ENCODE data around the gene CLK1.
"Not testable (repeated sequence)": the region's sequence is repeated elsewhere in the genome, so short reads cannot be mapped to it uniquely, and the experiment has no call there.

Gene CLK1

DNA sequence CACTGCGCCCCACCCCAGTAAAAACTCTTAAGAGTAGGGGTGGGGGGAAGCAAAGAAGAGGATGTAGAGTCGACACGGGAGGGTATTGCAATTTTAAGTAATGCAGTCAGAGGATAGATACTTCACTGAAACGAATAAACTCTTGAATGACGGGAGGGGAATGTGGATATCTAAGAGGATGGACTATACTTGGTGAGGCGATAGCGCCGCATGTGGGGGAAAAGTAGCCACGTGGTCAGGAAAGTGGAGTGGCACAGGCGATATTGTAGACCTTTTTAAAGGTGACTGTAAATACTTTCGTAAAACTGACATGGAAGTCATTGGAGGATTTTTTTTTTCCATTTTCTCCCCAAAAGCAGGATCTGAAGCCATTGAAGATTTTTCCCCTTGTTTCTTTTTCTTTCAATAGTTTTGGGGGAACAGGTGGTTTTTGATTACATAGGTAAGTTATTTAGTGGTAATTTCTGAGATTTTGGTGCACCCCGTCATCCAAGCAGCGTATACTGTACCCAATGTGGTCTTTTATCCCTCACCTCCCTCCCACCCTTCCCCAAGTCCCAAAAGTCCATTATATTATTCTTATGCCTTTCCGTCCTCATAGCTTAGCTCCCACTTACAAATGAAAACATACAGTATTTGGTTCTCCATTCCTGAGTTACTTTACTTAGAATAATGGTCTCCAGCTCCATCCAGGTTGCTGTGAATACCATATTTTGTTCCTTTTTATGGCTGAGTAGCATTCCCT, 13.8 kb downstream of the CLK1 start:
- no peak for DNase-seq

DNA sequence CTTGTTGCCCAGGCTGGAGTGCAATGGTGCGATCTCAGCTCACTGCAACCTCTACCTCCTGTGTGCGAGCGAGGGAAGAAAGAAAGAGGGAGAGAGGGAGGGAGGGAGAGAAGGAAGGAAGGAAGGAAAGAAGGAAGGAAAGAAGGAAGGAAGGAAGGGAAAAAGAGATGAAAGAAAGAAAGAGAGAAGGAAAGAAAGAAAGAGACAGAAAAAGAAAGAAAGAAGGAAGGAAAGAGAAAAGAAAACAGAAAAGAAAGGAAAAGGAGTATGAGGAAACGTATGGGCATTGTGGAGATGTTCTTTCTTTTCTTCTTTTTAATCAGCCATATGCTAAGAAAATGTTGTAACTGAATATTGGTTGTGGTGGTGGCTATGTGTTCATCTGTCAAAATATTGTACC, 16.5 kb downstream of the CLK1 start:
- no peak for DNase-seq

DNA sequence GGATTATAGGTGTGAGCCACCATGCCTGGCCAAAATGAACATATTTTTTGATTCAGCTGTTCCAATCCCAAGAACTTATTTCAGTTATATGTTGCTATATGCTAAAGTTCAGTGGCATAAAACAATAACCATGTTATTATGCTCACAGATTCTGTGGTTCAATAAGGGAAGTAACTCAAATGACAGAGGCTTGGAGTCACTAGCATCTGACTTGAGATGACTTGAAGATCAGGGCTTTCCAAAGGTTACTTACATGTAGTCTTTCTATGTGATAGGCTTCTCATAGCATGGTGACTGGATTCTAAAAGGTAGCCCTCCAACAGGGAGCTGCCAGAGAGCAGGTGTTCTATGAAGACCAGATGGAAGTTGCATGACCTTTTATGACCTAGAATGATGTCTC, 17.2 kb downstream of the CLK1 start:
- DNase-seq: no peak

DNA sequence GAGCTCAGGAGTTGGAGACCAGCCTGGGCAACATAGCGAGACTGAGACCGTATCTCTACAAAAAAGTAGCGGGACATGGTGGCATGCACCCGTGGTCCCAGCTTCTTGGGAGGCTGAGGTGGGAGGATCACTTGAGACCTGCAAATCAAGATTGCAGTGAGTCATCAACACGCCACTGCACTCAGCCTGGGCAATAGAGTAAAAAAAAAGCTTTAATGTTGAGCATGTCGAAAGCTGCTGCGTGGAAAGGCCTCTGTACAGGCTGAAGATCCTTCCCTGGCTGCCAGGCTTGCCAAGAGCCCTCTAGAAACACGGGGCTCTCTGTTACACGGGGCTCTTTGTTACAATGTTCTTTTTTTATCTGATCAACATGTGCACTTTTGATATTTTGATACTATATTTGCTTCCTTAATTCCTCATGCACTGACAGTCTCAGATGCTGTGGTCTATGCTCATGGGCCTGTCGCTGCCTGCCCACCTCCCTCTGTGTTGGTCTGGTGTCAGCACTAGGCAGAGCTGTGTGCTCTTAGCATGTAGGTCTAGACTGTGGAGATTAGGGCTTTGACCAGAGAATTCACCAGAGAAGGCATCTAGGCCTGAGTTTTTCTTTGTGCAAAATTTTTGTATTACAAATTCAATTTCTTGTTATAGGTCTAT, 18.7 kb downstream of the CLK1 start:
- no peak for DNase-seq

DNA sequence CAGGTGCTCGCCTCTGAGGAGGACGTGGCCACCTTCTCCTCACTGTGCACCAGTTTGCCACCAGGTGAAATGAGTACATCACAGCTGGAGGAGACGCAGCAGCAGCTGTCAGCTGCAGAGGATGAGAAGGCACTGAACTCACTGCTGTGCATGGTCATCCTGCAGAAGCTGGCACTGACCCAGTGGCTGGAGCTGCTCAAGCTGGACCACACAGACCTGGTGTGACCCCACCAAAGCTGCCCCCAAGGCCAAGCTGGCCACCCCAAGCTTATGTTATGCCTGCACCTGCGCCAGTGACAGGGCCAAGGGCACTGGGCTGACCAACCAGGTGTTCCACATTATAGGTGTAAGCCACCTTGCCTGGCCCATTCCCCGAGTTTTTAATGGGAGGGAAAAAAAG, 19.3 kb downstream of the CLK1 start:
- DNase-seq: no peak

DNA sequence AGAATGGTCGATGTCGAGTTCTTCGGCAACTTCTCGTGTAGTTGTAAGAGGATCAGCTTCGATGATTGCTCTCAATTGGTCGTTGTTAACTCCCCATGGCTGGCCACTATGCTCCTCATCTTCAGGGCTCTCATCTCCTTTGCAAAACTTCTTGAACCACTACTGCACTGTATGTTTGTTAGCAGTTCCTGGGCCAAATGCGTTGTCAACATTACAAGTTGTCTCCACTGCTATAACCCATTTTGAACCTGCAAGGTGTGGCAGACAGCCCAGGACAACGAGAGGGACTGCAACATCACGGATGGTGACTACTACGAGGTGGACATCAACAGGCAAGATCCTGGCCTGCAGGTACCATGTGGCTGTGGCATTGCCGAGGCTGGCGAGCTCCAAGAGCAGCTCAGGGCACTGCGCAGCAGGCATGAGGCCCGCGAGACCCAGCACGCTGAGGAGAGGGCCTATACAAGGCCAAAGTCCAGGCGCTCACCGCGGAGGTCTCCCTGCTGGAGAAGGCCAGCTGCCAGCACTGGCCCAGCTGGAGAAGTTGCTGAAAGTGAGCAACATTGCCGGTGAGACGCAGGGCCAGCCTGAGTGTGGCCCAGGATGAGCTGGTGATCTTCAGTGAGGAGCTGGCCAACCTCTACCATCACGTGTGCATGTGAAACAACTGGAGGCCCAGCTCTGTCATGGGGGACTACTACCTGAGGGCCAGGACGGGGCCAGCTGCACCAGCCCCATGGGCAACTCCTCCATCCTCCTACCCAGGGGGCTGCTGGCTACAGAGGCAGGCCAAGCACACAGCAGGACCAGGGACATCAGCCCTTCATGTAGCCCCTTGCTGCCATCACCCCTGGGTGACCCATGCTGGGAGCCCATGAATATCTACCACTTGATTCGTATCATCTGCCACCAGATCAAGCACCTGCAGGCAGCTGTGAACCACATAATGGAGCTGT, 20.2 kb downstream of the CLK1 start:
- DNase-seq: no peak

DNA sequence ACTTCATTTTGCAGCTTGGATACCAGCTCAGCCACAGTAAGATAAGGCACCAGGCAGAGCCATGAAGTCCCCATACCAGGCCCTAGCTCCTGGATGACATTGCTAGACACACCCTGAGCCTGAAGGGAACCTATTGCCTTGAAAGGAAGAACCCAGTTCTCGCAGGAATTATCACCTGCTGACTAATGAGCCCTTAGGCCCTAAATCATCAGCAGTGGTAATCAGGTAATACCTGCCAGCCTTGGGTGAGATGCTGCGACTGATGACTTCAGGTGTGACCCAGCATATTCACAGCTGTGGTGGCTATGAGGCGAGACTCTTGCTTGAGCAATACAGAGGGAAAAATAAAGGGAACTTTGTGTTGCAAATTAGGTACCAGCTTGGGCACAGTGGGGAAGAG, 24.9 kb downstream of the CLK1 start:
- DNase-seq: no peak

DNA sequence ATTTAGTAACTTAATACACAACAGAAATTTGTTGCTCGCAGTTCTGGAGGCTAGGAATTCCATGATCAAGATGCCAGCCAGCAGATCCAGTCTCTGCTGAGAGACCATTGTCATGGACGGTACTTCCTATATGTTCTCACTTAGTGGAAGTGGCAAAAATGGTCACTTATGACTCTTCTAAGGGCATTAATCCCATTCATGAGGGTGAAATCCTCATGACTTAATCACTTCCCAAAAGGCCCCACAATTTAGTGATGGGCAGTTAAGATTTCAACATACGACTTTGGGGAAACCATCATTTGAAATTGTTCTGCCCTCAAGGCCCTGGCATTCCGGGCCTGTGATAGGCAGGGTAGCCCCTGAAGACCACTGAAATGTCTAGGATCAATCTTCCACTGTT, 29.8 kb downstream of the CLK1 start:
- no peak for DNase-seq

DNA sequence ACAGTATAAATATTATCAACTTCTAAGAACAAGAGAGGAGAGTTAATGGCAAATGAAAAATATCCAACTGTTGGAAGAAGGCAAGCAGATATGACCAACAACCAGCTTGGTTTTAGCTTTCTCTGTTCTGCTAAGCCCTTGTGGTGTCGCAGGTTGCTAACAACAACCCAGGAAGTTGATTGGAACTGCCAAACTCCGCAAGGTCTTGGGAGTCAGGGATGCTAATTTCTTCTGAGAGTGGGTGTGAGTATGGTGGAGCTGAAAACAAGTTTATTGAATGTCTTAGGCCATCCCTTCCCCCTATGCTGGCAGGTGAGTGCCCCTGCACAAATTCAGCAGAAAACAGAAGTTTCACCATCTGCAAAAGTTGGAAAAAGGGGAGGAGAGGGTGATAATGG, 35.2 kb downstream of the CLK1 start:
- DNase-seq: no peak

DNA sequence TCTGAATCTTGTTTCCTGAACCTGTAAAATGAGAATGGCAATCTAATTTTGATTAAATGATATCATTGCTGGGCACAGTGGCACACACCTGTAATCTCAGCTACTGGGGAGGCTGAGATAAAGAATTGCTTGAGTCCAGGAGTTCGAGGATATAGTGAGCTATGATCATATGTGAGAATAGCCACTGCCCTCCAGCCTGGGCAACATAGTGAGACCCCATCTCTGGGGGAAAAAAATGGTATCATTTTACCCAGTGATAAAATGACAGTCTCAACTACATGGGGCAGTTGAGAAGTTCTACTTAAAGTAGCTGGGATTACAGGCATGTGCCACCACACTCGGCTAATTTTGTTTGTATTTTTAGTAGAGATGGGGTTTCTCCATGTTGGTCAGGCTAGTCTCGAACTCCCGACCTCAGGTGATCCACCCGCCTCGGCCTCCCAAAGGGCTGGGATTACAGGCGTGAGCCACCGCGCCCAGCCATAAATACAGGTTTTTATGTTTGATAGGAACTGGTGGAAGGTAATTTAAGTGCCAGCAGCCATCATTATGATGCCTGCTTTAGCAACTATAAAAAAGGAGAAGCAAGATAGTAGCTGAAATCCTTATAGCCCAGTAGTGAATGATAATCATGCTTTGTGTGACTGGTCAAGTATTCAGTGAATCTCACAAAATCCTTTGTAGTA, 35.7 kb downstream of the CLK1 start:
- DNase-seq: no peak

DNA sequence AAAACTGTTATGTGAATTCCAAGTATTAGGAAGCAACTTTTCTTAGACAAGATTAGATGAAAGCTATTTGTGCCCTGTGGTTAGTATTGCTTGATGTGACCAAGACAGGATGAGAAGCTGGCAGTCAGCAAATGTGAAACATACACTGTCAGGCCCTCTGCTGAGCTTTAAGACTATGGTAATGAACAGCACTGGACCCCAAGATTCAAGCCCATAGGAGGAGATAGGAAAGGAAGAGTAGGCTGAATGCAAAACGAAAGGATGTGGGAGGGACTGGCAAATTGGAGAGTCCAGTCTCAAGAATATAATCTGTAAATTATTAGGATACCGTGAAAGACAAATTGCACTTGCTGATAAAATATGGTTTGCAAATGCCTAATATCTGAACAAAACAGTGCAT, 36.4 kb downstream of the CLK1 start:
- DNase-seq: no peak

DNA sequence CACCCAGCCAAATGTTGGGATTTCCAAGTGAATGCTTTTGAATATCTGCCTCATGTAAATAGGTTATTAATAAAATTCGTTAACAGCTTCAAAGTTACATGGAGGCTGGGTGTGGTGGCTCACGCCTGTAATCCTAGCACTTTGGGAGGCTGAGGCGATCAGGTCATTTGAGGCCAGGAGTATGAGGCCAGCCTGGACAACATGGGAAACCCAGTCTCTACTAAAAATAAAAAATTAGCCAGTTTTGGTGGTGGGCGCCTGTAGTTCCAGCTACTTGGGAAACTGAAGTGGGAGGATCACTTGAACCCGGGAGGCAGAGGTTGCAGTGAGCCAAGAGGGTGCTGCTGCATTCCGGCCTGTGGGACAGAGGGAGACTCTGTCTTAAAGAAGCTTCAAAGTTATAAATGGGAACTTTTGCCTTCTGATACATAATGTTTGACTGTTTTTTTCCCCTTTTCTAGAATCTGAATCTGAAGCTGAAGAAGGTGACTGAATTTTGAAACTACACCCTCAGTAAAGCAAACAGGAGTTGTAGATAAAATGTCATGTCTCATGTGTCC, 42.7 kb downstream of the CLK1 start:
- DNase-seq: no peak

DNA sequence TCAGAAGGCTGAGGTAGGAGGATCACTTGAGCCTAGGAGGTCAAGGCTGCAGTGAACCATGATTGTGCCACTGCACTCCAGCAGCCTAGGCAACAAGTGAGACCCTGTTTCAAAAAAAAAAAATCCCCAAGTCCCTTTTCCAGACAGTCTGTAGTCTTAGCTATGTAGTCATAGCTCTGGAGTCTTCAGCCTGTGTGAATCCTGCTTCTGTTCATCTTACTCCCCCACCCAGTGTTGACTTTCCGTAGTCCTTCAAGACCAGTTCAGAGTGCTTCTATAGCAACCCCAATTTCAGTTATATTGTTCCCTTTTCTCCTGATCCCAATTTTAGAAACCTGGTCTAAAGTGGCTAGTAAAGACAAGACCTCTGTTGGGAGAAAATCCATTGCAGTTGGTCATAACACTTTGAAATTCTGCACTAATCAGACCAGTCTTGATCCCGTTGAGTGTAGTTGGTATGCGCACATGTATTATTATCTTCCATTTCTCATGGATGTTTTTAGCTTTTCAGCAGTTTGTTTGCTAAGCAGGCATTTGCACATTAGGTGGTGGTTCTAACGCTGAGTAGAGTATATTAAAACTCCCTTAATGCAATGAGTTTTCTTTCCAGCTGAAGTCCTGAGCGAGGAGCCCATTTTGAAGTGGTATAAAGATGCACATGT, 43.8 kb downstream of the CLK1 start:
- DNase-seq: no peak

DNA sequence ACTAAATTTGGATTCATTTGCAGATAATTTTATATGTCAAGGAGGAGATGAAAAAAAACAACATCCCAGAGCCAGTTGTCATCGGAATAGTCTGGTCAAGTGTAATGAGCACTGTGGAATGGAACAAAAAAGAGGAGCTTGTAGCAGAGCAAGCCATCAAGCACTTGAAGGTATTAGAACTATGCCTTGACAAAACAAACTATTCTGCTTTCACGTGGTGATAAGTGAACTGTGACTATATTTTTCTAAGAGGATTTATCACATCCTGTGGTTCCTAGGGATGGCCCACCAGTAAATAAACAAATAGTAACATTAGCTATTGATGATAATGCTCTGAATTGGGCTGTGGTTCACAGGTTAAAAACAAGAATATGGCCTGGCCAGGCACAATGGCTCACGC, 45.7 kb downstream of the CLK1 start:
- DNase-seq: not testable (repeated sequence)

DNA sequence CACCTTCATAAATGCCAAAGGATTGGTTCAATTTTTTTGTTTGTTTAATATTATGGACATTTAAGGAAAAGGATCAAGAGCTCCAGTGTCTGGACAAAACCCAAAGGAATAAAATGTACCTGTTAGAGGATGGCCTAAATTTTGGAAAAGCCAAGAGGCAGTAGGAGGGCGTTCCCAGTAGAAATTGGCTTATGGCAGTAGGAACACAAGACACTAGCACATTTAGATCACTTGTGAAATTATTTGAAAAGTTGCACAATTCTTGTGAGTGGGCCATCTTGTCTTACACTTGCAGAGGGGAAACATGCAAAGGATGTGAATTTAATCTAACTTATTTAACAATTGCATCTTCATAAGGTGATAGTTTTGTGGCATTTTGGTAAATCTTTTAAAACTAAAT, 49.5 kb downstream of the CLK1 start:
- no peak for DNase-seq

DNA sequence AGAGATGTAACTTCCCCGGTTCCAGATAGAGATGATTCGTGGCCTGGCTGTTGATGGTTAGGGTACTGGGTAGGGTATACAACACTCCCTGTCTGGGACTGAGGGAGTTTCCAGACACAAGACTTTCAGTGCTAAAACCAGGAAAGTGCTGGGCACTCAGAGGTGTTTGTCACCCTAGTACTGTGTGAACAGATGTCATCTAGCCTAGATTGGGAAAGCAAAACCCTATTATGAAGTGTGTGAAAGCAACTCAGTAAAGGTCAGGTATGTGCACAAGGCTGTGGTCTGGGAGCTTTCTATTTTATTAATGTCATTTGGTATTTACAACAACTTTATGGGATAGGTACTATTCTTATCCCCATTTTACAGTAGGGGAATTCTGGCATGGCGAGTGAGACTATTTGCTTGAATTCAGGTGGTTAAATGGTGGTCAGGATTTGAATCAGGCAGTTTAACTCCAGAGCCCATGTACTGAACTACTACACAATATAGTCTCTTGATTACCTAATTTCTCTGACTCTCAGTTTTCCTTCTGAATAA, 50.1 kb downstream of the CLK1 start:
- no peak for DNase-seq

DNA sequence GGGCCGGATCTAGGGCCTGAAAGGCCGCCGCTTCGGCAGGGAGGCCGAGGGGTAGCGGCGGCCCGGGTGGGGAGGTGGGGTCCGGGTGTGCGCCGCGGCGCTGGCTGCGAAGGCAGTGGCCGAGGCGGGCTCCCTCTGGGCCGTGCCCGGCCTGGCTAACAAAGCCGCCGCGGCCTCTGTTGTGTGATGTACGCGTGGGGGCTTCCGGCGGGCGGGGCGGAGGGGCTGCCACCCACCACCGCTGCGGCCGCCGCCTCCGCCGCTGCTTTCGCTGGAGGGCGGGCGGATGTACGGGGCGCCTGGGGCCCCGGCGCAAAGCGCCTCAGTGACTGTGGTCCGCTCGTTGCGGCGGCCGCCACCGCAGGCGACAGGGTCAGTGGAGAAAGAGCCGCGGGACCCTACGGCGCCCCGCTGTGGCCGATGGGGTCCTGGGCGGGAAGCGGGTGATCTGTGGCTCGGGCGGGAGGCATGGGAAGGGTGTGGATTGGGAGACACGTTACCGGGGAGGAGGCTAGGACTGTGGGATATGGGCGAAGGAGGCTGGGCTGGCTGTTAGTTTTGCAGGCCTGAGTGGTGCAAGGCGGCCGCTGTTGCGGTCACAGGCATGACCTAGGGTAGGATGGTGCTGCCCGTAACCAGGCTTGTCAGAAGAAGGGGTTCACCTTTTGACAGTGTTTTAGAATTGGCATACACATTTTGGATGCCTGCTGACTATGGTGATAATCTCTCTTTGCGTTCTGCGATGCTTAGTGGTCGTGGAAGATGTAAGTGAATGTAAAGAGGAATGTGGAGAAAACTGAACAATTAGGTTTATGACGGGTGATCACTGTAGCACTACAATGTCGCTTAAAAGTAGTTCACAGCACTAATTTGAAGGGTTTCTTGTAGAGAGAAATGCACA, 52.1 kb downstream of the CLK1 start:
- peak; percentile 74 for DNase-seq

DNA sequence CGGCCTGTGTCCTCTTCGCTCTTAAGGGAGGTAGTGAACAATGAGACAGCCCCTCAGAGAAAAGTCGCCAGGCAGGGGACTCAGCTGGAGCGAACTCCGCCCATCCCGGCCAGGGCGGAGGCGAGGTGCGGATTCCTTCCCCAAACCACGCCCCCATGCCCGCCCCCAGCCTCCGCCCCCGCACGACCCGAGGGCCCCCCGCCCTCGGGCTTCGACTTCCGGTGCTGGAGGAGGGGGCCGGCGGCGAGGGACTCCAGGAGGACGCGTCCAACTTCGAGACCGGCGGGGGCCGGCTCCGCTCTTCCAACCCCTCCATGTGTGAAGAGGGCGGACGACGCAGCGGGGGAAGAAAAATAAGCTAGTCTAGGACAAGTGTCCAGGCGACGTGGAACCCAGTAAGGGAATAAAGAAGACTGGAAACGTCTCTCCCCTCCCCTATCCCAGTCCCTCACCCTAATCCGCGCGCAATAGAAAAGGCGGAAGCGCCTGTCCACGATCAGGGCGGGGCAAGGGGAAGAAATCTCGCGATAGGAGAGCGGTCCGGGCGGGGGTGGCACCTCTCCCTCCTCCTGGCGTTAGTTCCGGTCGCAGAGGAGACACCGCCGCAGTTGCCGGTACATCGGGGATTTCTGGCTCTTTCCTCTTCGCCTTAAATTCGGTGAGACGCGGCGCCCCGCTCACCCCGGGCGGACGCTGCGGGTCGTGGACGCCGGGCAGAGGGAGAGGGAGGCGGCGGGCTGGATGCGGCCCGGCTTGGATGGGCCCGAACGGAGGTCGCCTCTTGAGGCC, 52.9 kb downstream of the CLK1 start, which contains the start of gene BZW1:
Gene BZW1 (plus strand): TSS at position 578 of the 789 bp plus-strand sequence. CDS start 1,308 bp downstream, outside the sequence.
- peak; percentile 97 for DNase-seq

DNA sequence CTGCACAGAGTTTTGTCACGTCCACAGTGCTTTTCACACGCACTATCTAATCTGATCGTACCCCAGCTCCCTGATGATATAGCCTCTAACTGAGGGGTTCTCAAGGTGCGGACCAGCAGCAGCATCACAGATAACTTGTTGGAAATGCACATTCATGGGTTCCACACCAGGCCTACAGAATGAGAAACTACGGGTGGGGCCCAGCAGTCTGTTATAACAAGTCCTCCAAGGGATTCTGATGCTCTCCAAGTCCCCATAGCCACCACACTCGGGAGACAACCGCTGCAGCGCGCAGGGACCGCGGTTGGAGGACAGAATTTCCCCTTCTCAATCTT, 53.5 kb downstream of the CLK1 start:
- DNase-seq: no peak

Data from hematopoietic multipotent progenitor cell treated with erythropoietin and hydrocortisone succinate and interleukin-3 and kit ligand, for 8 days (in vitro differentiated cells).